GM18526 (cell line): Measurements from ENCODE around the gene CBFB.

Experiments used
- POLR2A ChIP-seq: IDR thresholded peaks from 3 replicates; pipeline ENCODE4 v1.6.1; 2011; ENCODE audit not compliant: insufficient read length; ENCODE audit errors: extremely low read depth

CBFB gene

GRCh38 chr16:67148656-67149275, 119.8 kb downstream of the CBFB start:
- TF ChIP-seq POLR2A = no peak

- TF ChIP-seq POLR2A = no peak
Measured at GRCh38 chr16:67149276-67150046, 120.5 kb downstream of the CBFB start.

- no peak for TF ChIP-seq POLR2A
Measured at GRCh38 chr16:67150047-67150832, 121.3 kb downstream of the CBFB start.
